HG03432 (cell line): ENCODE measurements around the gene ERH.

ENCODE experiments used
- ATAC-seq: cut with Tn5 transposase; IDR thresholded peaks from one replicate; pipeline ENCODE4 v1.9.1; 2021; ENCODE audit warnings: mild to moderate bottlenecking, moderate library complexity; ENCODE audit not compliant: unreplicated experiment

Gene ERH

GRCh38 chr14:69331206-69331605 is 66.9 kb downstream of the ERH start:
- ATAC-seq: no peak
